ENCODE data around the gene CXCL14. TPM values are rescaled to one million over a fixed set of nuclear protein-coding genes. Genes with fewer than 3 reads are reported as not detected.

CXCL14 gene
- total and polyA plus RNA-seq, 2 of the 13 experiments (the other 11 are each of a cell fraction or from before 2014, with no cell fraction given): not detected

DNA sequence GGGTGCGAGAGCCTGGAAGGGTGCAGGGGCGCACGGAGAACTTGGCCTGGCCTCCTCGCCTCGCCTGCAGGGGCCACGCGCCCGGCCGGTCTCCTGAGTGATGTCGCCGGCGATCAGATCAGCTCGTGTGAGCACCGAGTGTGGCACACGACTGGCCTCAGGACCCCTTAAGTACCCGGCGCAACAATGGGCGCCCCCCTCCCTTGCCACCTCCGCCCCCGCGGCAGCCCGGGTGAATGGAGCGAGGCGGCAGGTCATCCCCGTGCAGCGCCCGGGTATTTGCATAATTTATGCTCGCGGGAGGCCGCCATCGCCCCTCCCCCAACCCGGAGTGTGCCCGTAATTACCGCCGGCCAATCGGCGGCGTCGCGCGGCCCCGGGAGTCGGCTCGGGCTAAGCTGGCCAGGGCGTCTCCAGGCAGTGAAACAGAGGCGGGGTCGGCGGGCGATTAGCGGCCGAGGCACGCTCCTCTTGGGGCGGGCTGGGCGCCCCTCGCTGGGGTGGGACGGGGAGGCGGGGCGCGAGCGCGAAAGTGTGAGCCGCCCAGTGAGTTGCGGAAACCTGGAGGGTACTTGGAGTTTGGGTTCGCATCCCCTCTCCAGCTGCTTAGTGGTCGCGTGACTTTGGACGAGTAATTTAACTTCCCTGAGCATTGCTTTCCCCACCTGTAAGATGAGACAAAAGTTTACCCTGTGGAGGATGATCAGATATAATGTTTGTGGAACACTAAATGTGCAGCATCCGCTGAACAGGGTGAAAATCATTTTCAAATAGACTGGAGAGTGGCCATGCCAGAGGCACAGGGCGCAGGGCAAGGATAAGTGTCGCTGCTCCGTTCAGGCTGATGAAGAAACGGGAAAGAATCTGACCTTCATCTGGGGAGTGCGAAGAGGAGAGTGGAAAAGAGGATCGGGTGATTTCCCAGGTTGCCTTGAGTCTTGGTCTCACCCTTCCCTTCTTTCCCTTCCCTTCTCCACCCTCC lies 42.7 kb downstream of the CXCL14 start, which contains the start of gene NEUROG1:
TSS of gene NEUROG1 (minus strand) at position 145 of the 982 bp plus-strand sequence. CDS start 274 bp downstream, outside the sequence.
- BruUV-seq (replicated peaks): no TSS peak
- no peak within 1 kb of the TSS for H3K27ac ChIP-seq (ENCODE audit: extremely low read length, insufficient read depth, low read length)
- FAIRE-seq: no peak
- H3K4me3 ChIP-seq (replicated peaks in 1 of 3; ENCODE audit: insufficient read depth in 1 of 3, low read depth in 2 of 3, low read length in 3 of 3): peak within 1 kb of the TSS in 1 of 3 experiments; percentile 33; a peak in 2 of 6 replicates
- no peak within 1 kb of the TSS for H2AFZ ChIP-seq (ENCODE audit: low read length)
- H3K9ac ChIP-seq (ENCODE audit: insufficient read depth, low read depth, low read length): no peak within 1 kb of the TSS
- H3K4me1 ChIP-seq (ENCODE audit: insufficient read depth, low read length): no peaks in the 10 kb centered on the region
- no peak for ATAC-seq
- ChIA-PET POLR2A (no interaction called here), CTCF (ENCODE audit: low intra/inter-chr PET ratio, low total read pairs) (no interaction called here)
- intact Hi-C loops (cut with micrococcal nuclease; ENCODE audit: unreplicated experiment) (no loop called here), in situ Hi-C loops (cut with HindIII; ENCODE audit: extremely low pct_ligation_motif_present, low pct_unique_long_range_greater_than_20kb) (no loop called here)
- H3K27me3 ChIP-seq (ENCODE audit: control insufficient read depth in 1 of 2, insufficient read depth in 2 of 2, low read length in 2 of 2): peaks cover 6 to 46% of the 10 kb centered on the region in 2 experiments; a peak in 4 of 5 replicates
- no peaks in the 10 kb centered on the region for H3K9me3 ChIP-seq (ENCODE audit: low read length)
- no peaks in the 10 kb centered on the region for H3K79me2 ChIP-seq (ENCODE audit: insufficient read depth, low read length)
- H4K20me1 ChIP-seq (ENCODE audit: insufficient read depth, low read length): no peaks in the 10 kb centered on the region
- WGBS (ENCODE audit: low lambda C conversion rate): 23% methylated on average over 37 of the region's 74 CpGs
- no peaks in the 10 kb centered on the region for H3K36me3 ChIP-seq (replicated peaks in 1 of 2; ENCODE audit: control insufficient read depth in 1 of 2, insufficient read depth in 2 of 2, low read length in 2 of 2)
- TF ChIP-seq MAF1 (CRISPR knock-in tag; IDR thresholded peaks at IDR 0.05; ENCODE audit: borderline replicate concordance) (no peak), ZNF557 (CRISPR knock-in tag; IDR thresholded peaks at IDR 0.05) (no peak), SAFB2 (CRISPR knock-in tag; IDR thresholded peaks at IDR 0.05; ENCODE audit: borderline replicate concordance, low read depth) (no peak), EZH2 (conservative IDR thresholded peaks at IDR 0.05; ENCODE audit: low read depth, low read length) (0 out of 2 replicates have a peak, but pooled peaks have one; percentile 59), ZNF766 (CRISPR knock-in tag; IDR thresholded peaks at IDR 0.05; ENCODE audit: borderline replicate concordance) (no peak)
- H3K4me2 ChIP-seq (ENCODE audit: low read depth, low read length): peak within 1 kb of the TSS; percentile 39
- DNase-seq (ENCODE audit: low spot score): no peak

DNA sequence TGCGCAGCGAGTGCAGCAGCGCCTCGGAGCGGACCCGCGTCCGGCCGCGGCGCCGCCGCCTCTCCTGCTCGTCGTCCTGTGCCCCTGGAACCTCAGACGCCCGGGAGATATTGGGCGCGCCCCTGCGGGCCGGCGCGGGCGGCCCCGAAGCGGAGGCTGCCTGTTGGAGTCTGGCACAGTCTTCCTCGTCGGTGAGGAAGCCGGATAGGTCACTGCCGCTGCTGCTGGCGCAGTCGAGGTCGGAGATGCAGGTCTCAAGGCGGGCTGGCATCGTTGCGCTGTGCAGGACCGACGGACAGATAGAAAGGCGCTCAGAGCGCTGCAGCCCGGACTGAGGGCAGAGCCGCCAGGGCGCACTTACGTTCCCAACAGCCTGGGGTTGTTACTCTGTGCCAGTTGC lies 43.4 kb downstream of the CXCL14 start:
- DNase-seq (ENCODE audit: low spot score): no peak
- no peaks in the 10 kb centered on the region for H3K4me1 ChIP-seq (ENCODE audit: insufficient read depth, low read length)
- ChIA-PET CTCF (ENCODE audit: low intra/inter-chr PET ratio, low total read pairs) (no interaction called here), POLR2A (no interaction called here)
- ATAC-seq: peak; percentile 64
- no peaks in the 10 kb centered on the region for H4K20me1 ChIP-seq (ENCODE audit: insufficient read depth, low read length)
- H3K79me2 ChIP-seq (ENCODE audit: insufficient read depth, low read length): no peaks in the 10 kb centered on the region
- WGBS (ENCODE audit: low lambda C conversion rate): 44% methylated on average over 16 of the region's 44 CpGs
- no peaks in the 10 kb centered on the region for H3K9me3 ChIP-seq (ENCODE audit: low read length)
- no peak for FAIRE-seq
- peak overlapping the region in 1 of 3 experiments; percentile 33; a peak in 1 of 6 replicates for H3K4me3 ChIP-seq (replicated peaks in 1 of 3; ENCODE audit: insufficient read depth in 1 of 3, low read depth in 2 of 3, low read length in 3 of 3)
- peak overlapping the region; percentile 39 for H3K4me2 ChIP-seq (ENCODE audit: low read depth, low read length)
- in situ Hi-C loops (cut with HindIII; ENCODE audit: extremely low pct_ligation_motif_present, low pct_unique_long_range_greater_than_20kb) (no loop called here), intact Hi-C loops (cut with micrococcal nuclease; ENCODE audit: unreplicated experiment) (no loop called here)
- H2AFZ ChIP-seq (ENCODE audit: low read length): no peak overlapping the region
- H3K36me3 ChIP-seq (replicated peaks in 1 of 2; ENCODE audit: control insufficient read depth in 1 of 2, insufficient read depth in 2 of 2, low read length in 2 of 2): no peaks in the 10 kb centered on the region
- no peak overlapping the region for H3K9ac ChIP-seq (ENCODE audit: insufficient read depth, low read depth, low read length)
- no TSS peak for BruUV-seq (replicated peaks)
- peaks cover 6 to 46% of the 10 kb centered on the region in 2 experiments; a peak in 4 of 5 replicates for H3K27me3 ChIP-seq (ENCODE audit: control insufficient read depth in 1 of 2, insufficient read depth in 2 of 2, low read length in 2 of 2)
- H3K27ac ChIP-seq (ENCODE audit: extremely low read length, insufficient read depth, low read length): no peak overlapping the region
- TF ChIP-seq ZNF138 (CRISPR knock-in tag; IDR thresholded peaks at IDR 0.05; ENCODE audit: low read depth) (no peak), SRY (CRISPR knock-in tag; IDR thresholded peaks at IDR 0.05) (no peak), EZH2 (conservative IDR thresholded peaks at IDR 0.05; ENCODE audit: low read depth, low read length) (peak; percentile 89), RBAK (CRISPR knock-in tag; IDR thresholded peaks at IDR 0.05) (no peak), RAD21 (CRISPR knock-in tag; IDR thresholded peaks at IDR 0.05) (no peak), ZNF737 (CRISPR knock-in tag; IDR thresholded peaks at IDR 0.05; ENCODE audit: borderline replicate concordance) (no peak), TOE1 (CRISPR knock-in tag; IDR thresholded peaks at IDR 0.05) (no peak), ARHGAP35 (CRISPR knock-in tag; IDR thresholded peaks at IDR 0.05; ENCODE audit: borderline replicate concordance) (no peak)
- TF ChIP-seq, protein P1, sequence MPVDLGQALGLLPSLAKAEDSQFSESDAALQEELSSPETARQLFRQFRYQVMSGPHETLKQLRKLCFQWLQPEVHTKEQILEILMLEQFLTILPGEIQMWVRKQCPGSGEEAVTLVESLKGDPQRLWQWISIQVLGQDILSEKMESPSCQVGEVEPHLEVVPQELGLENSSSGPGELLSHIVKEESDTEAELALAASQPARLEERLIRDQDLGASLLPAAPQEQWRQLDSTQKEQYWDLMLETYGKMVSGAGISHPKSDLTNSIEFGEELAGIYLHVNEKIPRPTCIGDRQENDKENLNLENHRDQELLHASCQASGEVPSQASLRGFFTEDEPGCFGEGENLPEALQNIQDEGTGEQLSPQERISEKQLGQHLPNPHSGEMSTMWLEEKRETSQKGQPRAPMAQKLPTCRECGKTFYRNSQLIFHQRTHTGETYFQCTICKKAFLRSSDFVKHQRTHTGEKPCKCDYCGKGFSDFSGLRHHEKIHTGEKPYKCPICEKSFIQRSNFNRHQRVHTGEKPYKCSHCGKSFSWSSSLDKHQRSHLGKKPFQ (CRISPR knock-in tag; IDR thresholded peaks at IDR 0.05; ENCODE audit: insufficient replicate concordance): no peak

Measured in HepG2 (cell line).